IMR-90 (cell line): ENCODE measurements around the gene POGLUT2. TPM values are rescaled to one million over a fixed set of nuclear protein-coding genes. Genes with fewer than 3 reads are reported as not detected.

ENCODE experiments used
- ATAC-seq: fragments of 200-7000 bp; cut with Tn5 transposase; 2 replicates; pipeline ENCODE4 v1.9.1; 2020; ENCODE audit warnings: low read depth, mild to moderate bottlenecking, moderate library complexity
- BruUV-seq: library from RNA; stranded (reverse); fragments of 400-500 nt; replicated peaks from 2 replicates; lab custom pipeline; 2021; lab: Mats Ljungman, UMichigan
- CTCF ChIA-PET: fragments of 300-600 bp; formaldehyde crosslinking; extraction: SDS; loops from one replicate; lab custom pipeline; 2021; ENCODE audit warnings: antibody characterized with exemption; lab: Yijun Ruan, JAX
- POLR2A ChIA-PET: fragments of 300-600 bp; sonication (Branson Sonifier 250); formaldehyde crosslinking; loops from one replicate; lab custom pipeline; 2022; ENCODE audit warnings: antibody characterized with exemption; ENCODE audit not compliant: unreplicated experiment; lab: Charles Lee
- DNase-seq: peaks from one replicate; pipeline ENCODE4 v3.0.0; 2013
- H2AFZ ChIP-seq: replicated peaks from 2 replicates; pipeline ENCODE3; 2013; ENCODE audit warnings: low read length, mild to moderate bottlenecking; ENCODE audit not compliant: poor library complexity
- H2AK5ac ChIP-seq: 2 replicates; pipeline ENCODE4 v1.6.1; 2013; ENCODE audit warnings: low read depth, low read length, inconsistent platforms
- H2AK9ac ChIP-seq: replicated peaks from 2 replicates; pipeline ENCODE3; 2013; ENCODE audit warnings: mild to moderate bottlenecking, low read depth, low read length, moderate library complexity; ENCODE audit not compliant: poor library complexity
- H2BK120ac ChIP-seq: 2 replicates; pipeline ENCODE4 v1.6.1; 2013; ENCODE audit warnings: low read depth, low read length, inconsistent platforms
- H2BK15ac ChIP-seq: 3 replicates; pipeline ENCODE4 v1.6.1; 2013; ENCODE audit warnings: low read depth, low read length, inconsistent platforms
- H2BK20ac ChIP-seq: 2 replicates; pipeline ENCODE4 v1.6.1; 2013; ENCODE audit warnings: low read depth, mild to moderate bottlenecking, inconsistent platforms, low read length, moderate library complexity
- H2BK5ac ChIP-seq: 2 replicates; pipeline ENCODE4 v1.6.1; 2013; ENCODE audit warnings: mild to moderate bottlenecking, low read depth, low read length, inconsistent platforms; ENCODE audit not compliant: poor library complexity, severe bottlenecking
- H3K14ac ChIP-seq: replicated peaks from 2 replicates; pipeline ENCODE4 v1.6.1; 2013; ENCODE audit warnings: low read depth, low read length, inconsistent platforms
- H3K18ac ChIP-seq: 2 replicates; pipeline ENCODE4 v1.6.1; 2013; ENCODE audit warnings: low read depth, low read length, control low read depth
- H3K23ac ChIP-seq: 2 replicates; pipeline ENCODE4 v1.6.1; 2013; ENCODE audit warnings: low read depth, low read length, inconsistent platforms
- H3K27ac ChIP-seq: 2 replicates; pipeline ENCODE4 v1.5.1; 2013; ENCODE audit warnings: mild to moderate bottlenecking, control low read depth, low read length; ENCODE audit not compliant: insufficient read depth
- H3K27me3 ChIP-seq: 2 replicates; pipeline ENCODE4 v1.6.1; 2013; ENCODE audit warnings: low read length; ENCODE audit not compliant: control insufficient read depth, insufficient read depth
- H3K36me3 ChIP-seq: 2 replicates; pipeline ENCODE4 v1.6.1; 2013; ENCODE audit warnings: low read length, mixed read lengths; ENCODE audit not compliant: control insufficient read depth, insufficient read depth
- H3K4ac ChIP-seq: 2 replicates; pipeline ENCODE4 v1.6.1; 2013; ENCODE audit warnings: low read depth, low read length, inconsistent platforms
- H3K4me1 ChIP-seq: 2 replicates; pipeline ENCODE4 v1.6.1; 2013; ENCODE audit warnings: low read length, mixed read lengths; ENCODE audit not compliant: control insufficient read depth, insufficient read depth
- H3K4me2 ChIP-seq: 2 replicates; pipeline ENCODE4 v1.6.1; 2013; ENCODE audit warnings: low read depth, mild to moderate bottlenecking, control low read depth, low read length, moderate library complexity
- H3K4me3 ChIP-seq: 2 replicates; pipeline ENCODE4 v1.5.1; 2013; ENCODE audit warnings: low read depth, mild to moderate bottlenecking, control low read depth, low read length, moderate library complexity; ENCODE audit not compliant: insufficient read depth
- H3K56ac ChIP-seq: 2 replicates; pipeline ENCODE4 v1.6.1; 2013; ENCODE audit warnings: low read length, inconsistent platforms; ENCODE audit not compliant: insufficient read depth; ENCODE audit errors: extremely low read depth
- H3K79me1 ChIP-seq, 2 experiments: 2 replicates each; pipeline ENCODE4 v1.6.1; 2013; ENCODE audit warnings: low read length in 2 of 2, inconsistent platforms in 1 of 2, low read depth in 1 of 2
- H3K9ac ChIP-seq: 2 replicates; pipeline ENCODE4 v1.6.1; 2013; ENCODE audit warnings: low read depth, low read length, control low read depth
- H3K9me1 ChIP-seq: 2 replicates; pipeline ENCODE4 v1.6.1; 2013; ENCODE audit warnings: low read length, inconsistent platforms; ENCODE audit not compliant: insufficient read depth
- H3K9me3 ChIP-seq: 2 replicates; pipeline ENCODE4 v1.6.1; 2013; ENCODE audit warnings: low read length; ENCODE audit not compliant: control insufficient read depth, insufficient read depth
- H4K20me1 ChIP-seq: 2 replicates; pipeline ENCODE4 v1.6.1; 2013; ENCODE audit warnings: low read length, inconsistent platforms; ENCODE audit not compliant: insufficient read depth
- H4K5ac ChIP-seq: 2 replicates; pipeline ENCODE4 v1.6.1; 2013; ENCODE audit warnings: mild to moderate bottlenecking, low read depth, low read length, control low read depth
- H4K8ac ChIP-seq, 2 experiments: 2 replicates each; pipeline ENCODE4 v1.6.1; 2013; ENCODE audit warnings: low read depth in 2 of 2, low read length in 2 of 2, control low read depth in 1 of 2, inconsistent platforms in 1 of 2
- H4K91ac ChIP-seq: 2 replicates; pipeline ENCODE4 v1.6.1; 2013; ENCODE audit warnings: low read depth, low read length, inconsistent platforms; ENCODE audit not compliant: insufficient read depth
- BHLHE40 ChIP-seq: fragments of 150-350 bp; IDR thresholded peaks from 2 replicates; pipeline ENCODE4 v1.6.1; 2016; ENCODE audit warnings: mild to moderate bottlenecking, low read depth, low read length
- CEBPB ChIP-seq: IDR thresholded peaks from 2 replicates; pipeline ENCODE4 v1.6.1; 2012; ENCODE audit warnings: low read depth, low read length, improper control_type of control experiment
- CHD1 ChIP-seq: IDR thresholded peaks from 2 replicates; pipeline ENCODE4 v1.6.1; 2012; ENCODE audit warnings: low read depth, low read length, improper control_type of control experiment
- FOS ChIP-seq: fragments of 150-350 bp; IDR thresholded peaks from 2 replicates; pipeline ENCODE4 v1.6.1; 2016; ENCODE audit warnings: low read depth, low read length
- MAFK ChIP-seq: IDR thresholded peaks from 2 replicates; pipeline ENCODE4 v1.6.1; 2012; ENCODE audit warnings: low read depth, low read length, improper control_type of control experiment
- MAZ ChIP-seq: IDR thresholded peaks from 2 replicates; pipeline ENCODE4 v1.6.1; 2012; ENCODE audit warnings: low read depth, mild to moderate bottlenecking, low read length, improper control_type of control experiment, moderate library complexity, borderline replicate concordance
- MXI1 ChIP-seq: IDR thresholded peaks from 2 replicates; pipeline ENCODE4 v1.6.1; 2012; ENCODE audit warnings: low read depth, mild to moderate bottlenecking, low read length, moderate library complexity, borderline replicate concordance
- NFE2L2 ChIP-seq: fragments of 150-350 bp; IDR thresholded peaks from 2 replicates; pipeline ENCODE4 v1.6.1; 2016; ENCODE audit warnings: low read depth, mild to moderate bottlenecking, low read length
- POLR2A ChIP-seq: IDR thresholded peaks from 2 replicates; pipeline ENCODE4 v1.6.1; 2012; ENCODE audit warnings: mild to moderate bottlenecking, low read depth, low read length
- RAD21 ChIP-seq: IDR thresholded peaks from 2 replicates; pipeline ENCODE4 v1.6.1; 2012; ENCODE audit warnings: low read length, improper control_type of control experiment
- RCOR1 ChIP-seq: IDR thresholded peaks from 2 replicates; pipeline ENCODE4 v1.6.1; 2012; ENCODE audit warnings: mild to moderate bottlenecking, low read length, improper control_type of control experiment; ENCODE audit not compliant: insufficient replicate concordance
- RFX5 ChIP-seq: IDR thresholded peaks from 2 replicates; pipeline ENCODE4 v1.8.0; 2012; ENCODE audit warnings: low read depth, mild to moderate bottlenecking, low read length, moderate library complexity
- SMC3 ChIP-seq: fragments of 150-350 bp; IDR thresholded peaks from 2 replicates; pipeline ENCODE4 v1.6.1; 2016; ENCODE audit warnings: low read depth, mild to moderate bottlenecking, antibody characterized with exemption, low read length, moderate library complexity
- WGBS, 2 experiments: methylation state at CpG; one replicate each; pipeline versions ENCODE4 v1.1.5 to v1.1.7; 2013; ENCODE audit warnings: missing lambda C conversion rate in 2 of 2; ENCODE audit not compliant: insufficient read length in 1 of 2; ENCODE audit errors: extremely low coverage in 2 of 2; 5-methylcytosine and 5-hydroxymethylcytosine counted together
- dilution Hi-C: fragments of 300-500 bp; cut with HindIII; formaldehyde crosslinking; loops from one replicate; pipeline ENCODE4 v1.14.3; 2018; ENCODE audit warnings: low sequenced_read_pairs; ENCODE audit not compliant: unreplicated experiment
- in situ Hi-C: fragments of 300-500 bp; cut with MboI; formaldehyde crosslinking; loops from 3 replicates; pipeline ENCODE4 v1.14.3; 2019; ENCODE audit warnings: low sequenced_read_pairs, inconsistent platforms, mixed read lengths
- intact Hi-C: fragments of 100-400 bp; cut with micrococcal nuclease; formaldehyde crosslinking; loops from 2 replicates; pipeline ENCODE4 v1.10.0; 2022
- polyA plus RNA-seq, 3 experiments: library from polyadenylated mRNA; depleted of rRNA; stranded (reverse); fragments of >200 nt; gene quantifications; 2 replicates each; pipeline ENCODE4 v1.2.3, GENCODE V29; 2012; ENCODE audit warnings: low replicate concordance in 1 of 3
- total RNA-seq: library from RNA; depleted of rRNA; stranded (reverse); fragments of >200 nt; gene quantifications from 2 replicates; pipeline ENCODE4 v1.2.3, GENCODE V29; 2012
- TF ChIP-seq, protein P1 (sequence below): fragments of 150-350 bp; IDR thresholded peaks from 2 replicates; pipeline ENCODE4 v1.6.1; 2016; ENCODE audit warnings: low read depth, mild to moderate bottlenecking, low read length, moderate library complexity, borderline replicate concordance
- TF ChIP-seq, protein P2 (sequence below): conservative IDR thresholded peaks from 2 replicates; pipeline ENCODE4 v1.5.1; 2012; ENCODE audit warnings: mild to moderate bottlenecking, low read depth, low read length, improper control_type of control experiment
- TF ChIP-seq, protein P3 (sequence below): fragments of 150-350 bp; IDR thresholded peaks from 2 replicates; pipeline ENCODE4 v1.6.1; 2017; ENCODE audit warnings: mild to moderate bottlenecking, antibody characterized with exemption, low read length, low read depth

The POGLUT2 gene
- total and polyA plus RNA-seq, 2 of the 4 experiments (the other 2 are of a cell fraction), result 10.6 to 14.3 TPM

GRCh38 chr13:102836471-102836870 is 37.7 kb upstream of the POGLUT2 start:
- Histone ChIP-seq H3K27ac (no peak overlapping the region), H3K4ac (no peak overlapping the region), H2AK9ac (no peak overlapping the region), H3K4me3 (no peak overlapping the region), H2BK20ac (no peak overlapping the region), H3K9me1 (no peaks in the 10 kb centered on the region), H4K20me1 (no peaks in the 10 kb centered on the region), H2AFZ (no peak overlapping the region), H3K14ac (no peak overlapping the region), H2BK15ac (no peak overlapping the region), H3K23ac (no peak overlapping the region), H4K5ac (no peak overlapping the region), H3K36me3 (peaks cover 18% of the 10 kb centered on the region), H3K18ac (no peak overlapping the region), H2BK5ac (no peak overlapping the region), H2BK120ac (no peak overlapping the region), H3K9ac (no peak overlapping the region), H3K27me3 (no peaks in the 10 kb centered on the region), H4K8ac (no peak overlapping the region), H3K79me1 (no peaks in the 10 kb centered on the region; a peak in 1 of 4 replicates), H3K4me2 (no peak overlapping the region), H4K91ac (no peak overlapping the region), H2AK5ac (no peak overlapping the region), H3K56ac (no peak overlapping the region), H3K9me3 (no peaks in the 10 kb centered on the region), H3K4me1 (0 out of 2 replicates have a peak, but pooled peaks cover 2% of the 10 kb centered on the region)
- intact Hi-C loops (no loop called here), dilution Hi-C loops (no loop called here), in situ Hi-C loops (no loop called here)
- POLR2A ChIA-PET, result no interaction called here
- no TSS peak for BruUV-seq
- ATAC-seq (no peak), DNase-seq (no peak)
- CTCF ChIA-PET, result no interaction called here
- no CpG with 5 or more reads among the region's 4 CpGs for WGBS, 2 experiments
- TF ChIP-seq BHLHE40, result no peak
- no peak for TF ChIP-seq RAD21
- no peak for TF ChIP-seq FOS
- TF ChIP-seq SMC3, result no peak
- no peak for TF ChIP-seq CEBPB
- no peak for TF ChIP-seq POLR2A
- TF ChIP-seq MAZ, result no peak
- TF ChIP-seq NFE2L2, result no peak
- TF ChIP-seq, protein P1, sequence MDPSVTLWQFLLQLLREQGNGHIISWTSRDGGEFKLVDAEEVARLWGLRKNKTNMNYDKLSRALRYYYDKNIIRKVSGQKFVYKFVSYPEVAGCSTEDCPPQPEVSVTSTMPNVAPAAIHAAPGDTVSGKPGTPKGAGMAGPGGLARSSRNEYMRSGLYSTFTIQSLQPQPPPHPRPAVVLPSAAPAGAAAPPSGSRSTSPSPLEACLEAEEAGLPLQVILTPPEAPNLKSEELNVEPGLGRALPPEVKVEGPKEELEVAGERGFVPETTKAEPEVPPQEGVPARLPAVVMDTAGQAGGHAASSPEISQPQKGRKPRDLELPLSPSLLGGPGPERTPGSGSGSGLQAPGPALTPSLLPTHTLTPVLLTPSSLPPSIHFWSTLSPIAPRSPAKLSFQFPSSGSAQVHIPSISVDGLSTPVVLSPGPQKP, result no peak
- TF ChIP-seq CHD1, result no peak
- no peak for TF ChIP-seq RFX5
- TF ChIP-seq MAFK, result no peak
- TF ChIP-seq, protein P2, sequence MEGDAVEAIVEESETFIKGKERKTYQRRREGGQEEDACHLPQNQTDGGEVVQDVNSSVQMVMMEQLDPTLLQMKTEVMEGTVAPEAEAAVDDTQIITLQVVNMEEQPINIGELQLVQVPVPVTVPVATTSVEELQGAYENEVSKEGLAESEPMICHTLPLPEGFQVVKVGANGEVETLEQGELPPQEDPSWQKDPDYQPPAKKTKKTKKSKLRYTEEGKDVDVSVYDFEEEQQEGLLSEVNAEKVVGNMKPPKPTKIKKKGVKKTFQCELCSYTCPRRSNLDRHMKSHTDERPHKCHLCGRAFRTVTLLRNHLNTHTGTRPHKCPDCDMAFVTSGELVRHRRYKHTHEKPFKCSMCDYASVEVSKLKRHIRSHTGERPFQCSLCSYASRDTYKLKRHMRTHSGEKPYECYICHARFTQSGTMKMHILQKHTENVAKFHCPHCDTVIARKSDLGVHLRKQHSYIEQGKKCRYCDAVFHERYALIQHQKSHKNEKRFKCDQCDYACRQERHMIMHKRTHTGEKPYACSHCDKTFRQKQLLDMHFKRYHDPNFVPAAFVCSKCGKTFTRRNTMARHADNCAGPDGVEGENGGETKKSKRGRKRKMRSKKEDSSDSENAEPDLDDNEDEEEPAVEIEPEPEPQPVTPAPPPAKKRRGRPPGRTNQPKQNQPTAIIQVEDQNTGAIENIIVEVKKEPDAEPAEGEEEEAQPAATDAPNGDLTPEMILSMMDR, result no peak
- TF ChIP-seq RCOR1, result no peak
- TF ChIP-seq, protein P3, sequence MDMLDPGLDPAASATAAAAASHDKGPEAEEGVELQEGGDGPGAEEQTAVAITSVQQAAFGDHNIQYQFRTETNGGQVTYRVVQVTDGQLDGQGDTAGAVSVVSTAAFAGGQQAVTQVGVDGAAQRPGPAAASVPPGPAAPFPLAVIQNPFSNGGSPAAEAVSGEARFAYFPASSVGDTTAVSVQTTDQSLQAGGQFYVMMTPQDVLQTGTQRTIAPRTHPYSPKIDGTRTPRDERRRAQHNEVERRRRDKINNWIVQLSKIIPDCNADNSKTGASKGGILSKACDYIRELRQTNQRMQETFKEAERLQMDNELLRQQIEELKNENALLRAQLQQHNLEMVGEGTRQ, result no peak
- TF ChIP-seq MXI1, result no peak
